ENCODE data around the gene VWA5A.
A peak's percentile ranks its signal among the peaks of the same experiment; 100 is the strongest.

GRCh38 chr11:124114942-124115781 lies at the start of gene VWA5A:
- no peak for TF ChIP-seq CTCF (IDR thresholded peaks at IDR 0.05)
- no peak for TF ChIP-seq GABPA (IDR thresholded peaks at IDR 0.05; ENCODE audit: low read depth)
- no peak for TF ChIP-seq USF1 (IDR thresholded peaks at IDR 0.05; ENCODE audit: borderline replicate concordance, low read depth)
- no peak for TF ChIP-seq RFX5 (IDR thresholded peaks at IDR 0.05; ENCODE audit: low read length)
- TF ChIP-seq MXI1 (IDR thresholded peaks at IDR 0.05; ENCODE audit: low read depth, low read length), result no peak
- peak; percentile 76 for TF ChIP-seq TCF12 (IDR thresholded peaks at IDR 0.05)
- TF ChIP-seq USF2 (IDR thresholded peaks at IDR 0.05; ENCODE audit: borderline replicate concordance, low read depth, low read length), result no peak
- no peak for TF ChIP-seq YY1 (IDR thresholded peaks at IDR 0.05; ENCODE audit: low read depth)

Data from SK-N-SH (cell line).